ENCODE measurements around the gene TENM4. TPM values are rescaled to one million over a fixed set of nuclear protein-coding genes. Genes with fewer than 3 reads are reported as not detected.

The TENM4 gene
- total RNA-seq, 2 donors from 2014 or later: 2.6 to 6.8 TPM

DNA sequence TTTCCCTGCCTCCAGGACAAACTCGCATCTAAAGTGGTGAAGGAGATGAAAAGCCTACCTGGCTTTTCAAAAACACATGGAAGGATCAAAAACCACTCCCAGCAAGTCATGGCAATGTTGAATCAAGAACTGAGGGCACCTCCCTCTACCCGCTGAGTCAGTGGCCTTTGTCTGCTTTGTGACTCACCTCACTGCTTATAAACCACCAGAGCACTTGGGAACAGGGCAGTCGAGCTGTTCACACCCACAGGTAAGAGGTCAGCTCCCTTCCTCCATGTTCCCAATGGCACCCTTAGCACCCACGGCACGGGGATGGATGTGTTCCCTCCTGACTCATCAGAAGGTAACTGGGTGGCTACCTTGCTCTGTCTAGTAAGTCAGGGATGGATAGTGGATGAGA lies 21.7 kb downstream of the TENM4 start:
- H3K36me3 ChIP-seq: no peaks in the 10 kb centered on the region
- H3K4me1 ChIP-seq (replicated peaks): no peaks in the 10 kb centered on the region

DNA sequence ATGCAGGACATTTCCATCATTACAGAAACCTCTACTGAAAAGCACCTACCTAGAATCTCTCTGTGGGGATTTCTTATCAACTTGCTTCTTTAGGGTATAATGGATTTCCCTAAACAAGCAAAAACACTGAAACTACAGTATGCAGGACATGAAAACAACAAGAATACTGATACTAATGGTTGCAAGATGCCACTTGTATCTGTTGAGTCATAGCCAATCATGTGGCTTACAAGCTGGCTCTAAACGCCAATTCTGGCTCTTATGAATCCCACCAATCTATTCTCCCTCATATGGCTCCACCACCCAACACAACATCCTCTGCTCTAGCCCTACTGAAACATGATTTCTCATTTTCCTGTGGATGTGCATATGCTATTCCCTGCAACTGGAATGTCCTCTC lies 22.6 kb downstream of the TENM4 start:
- Histone ChIP-seq H3K27ac (no peak overlapping the region), H3K27me3 (replicated peaks; ENCODE audit: insufficient read depth) (no peaks in the 10 kb centered on the region), H3K9me3 (no peaks in the 10 kb centered on the region), H3K4me1 (replicated peaks) (no peaks in the 10 kb centered on the region), H3K4me3 (no peak overlapping the region), H3K36me3 (no peaks in the 10 kb centered on the region)
- no peak for TF ChIP-seq POLR2AphosphoS5 (IDR thresholded peaks at IDR 0.05)
- no peak for TF ChIP-seq POLR2A (IDR thresholded peaks at IDR 0.05)
- TF ChIP-seq, protein P1, sequence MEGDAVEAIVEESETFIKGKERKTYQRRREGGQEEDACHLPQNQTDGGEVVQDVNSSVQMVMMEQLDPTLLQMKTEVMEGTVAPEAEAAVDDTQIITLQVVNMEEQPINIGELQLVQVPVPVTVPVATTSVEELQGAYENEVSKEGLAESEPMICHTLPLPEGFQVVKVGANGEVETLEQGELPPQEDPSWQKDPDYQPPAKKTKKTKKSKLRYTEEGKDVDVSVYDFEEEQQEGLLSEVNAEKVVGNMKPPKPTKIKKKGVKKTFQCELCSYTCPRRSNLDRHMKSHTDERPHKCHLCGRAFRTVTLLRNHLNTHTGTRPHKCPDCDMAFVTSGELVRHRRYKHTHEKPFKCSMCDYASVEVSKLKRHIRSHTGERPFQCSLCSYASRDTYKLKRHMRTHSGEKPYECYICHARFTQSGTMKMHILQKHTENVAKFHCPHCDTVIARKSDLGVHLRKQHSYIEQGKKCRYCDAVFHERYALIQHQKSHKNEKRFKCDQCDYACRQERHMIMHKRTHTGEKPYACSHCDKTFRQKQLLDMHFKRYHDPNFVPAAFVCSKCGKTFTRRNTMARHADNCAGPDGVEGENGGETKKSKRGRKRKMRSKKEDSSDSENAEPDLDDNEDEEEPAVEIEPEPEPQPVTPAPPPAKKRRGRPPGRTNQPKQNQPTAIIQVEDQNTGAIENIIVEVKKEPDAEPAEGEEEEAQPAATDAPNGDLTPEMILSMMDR (IDR thresholded peaks at IDR 0.05): no peak
- DNase-seq (ENCODE audit: low spot score): no peak
- WGBS: 84% methylated on average over 1 of the region's 1 CpG
- intact Hi-C loops (cut with DNase I): no loop called here

More for the DNA sequence above, 21.7 kb downstream of the TENM4 start:
- Histone ChIP-seq H3K9me3 (no peaks in the 10 kb centered on the region), H3K27me3 (replicated peaks; ENCODE audit: insufficient read depth) (no peaks in the 10 kb centered on the region), H3K4me3 (no peak overlapping the region), H3K27ac (no peak overlapping the region)
- TF ChIP-seq POLR2A (IDR thresholded peaks at IDR 0.05) (no peak), POLR2AphosphoS5 (IDR thresholded peaks at IDR 0.05) (no peak)
- WGBS: 66% methylated on average over 5 of the region's 5 CpGs
- intact Hi-C loops (cut with DNase I): no loop called here
- no peak for DNase-seq (ENCODE audit: low spot score)

DNA sequence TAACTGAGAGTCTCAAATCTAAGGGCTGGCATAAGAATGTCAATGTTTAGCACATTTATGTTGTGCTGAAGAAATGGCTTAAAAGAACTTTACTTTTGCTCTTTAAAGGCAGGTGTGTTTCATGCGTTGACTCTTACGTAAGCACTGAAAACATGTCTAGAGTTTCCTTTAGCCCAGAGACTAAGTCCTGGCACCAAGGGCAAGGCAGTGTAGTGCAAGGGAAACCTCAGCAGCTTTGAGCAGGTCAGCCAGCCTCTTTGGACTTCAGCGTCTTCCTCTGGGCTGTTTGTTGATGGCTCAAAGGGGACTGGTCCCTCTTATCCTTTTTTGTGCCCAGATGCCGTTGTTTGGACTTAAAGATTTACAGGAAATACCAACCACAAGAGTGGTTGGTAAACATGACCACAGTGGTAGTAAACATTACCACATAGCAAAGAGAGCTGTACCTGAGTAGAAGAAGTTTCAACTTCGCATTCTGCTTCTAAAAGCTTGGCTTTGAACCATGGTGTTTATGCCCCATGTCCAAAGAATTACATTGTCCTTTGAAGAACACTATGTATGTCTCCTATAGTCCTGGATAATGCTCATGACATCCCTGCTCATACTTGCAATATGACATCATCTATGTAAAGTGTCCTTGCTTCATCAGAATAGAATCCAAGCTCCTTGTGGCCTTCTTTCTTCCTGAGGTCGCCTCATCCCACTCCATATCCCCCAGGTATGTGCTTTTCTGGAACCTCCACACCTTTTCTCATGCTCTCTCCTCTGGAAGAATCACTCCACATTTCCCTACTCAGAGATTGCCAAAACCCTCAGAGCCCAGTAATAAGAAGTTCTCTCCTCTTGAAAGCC lies 23.5 kb downstream of the TENM4 start:
- Histone ChIP-seq H3K4me1 (replicated peaks) (no peaks in the 10 kb centered on the region), H3K27ac (no peak overlapping the region), H3K36me3 (no peaks in the 10 kb centered on the region), H3K27me3 (replicated peaks; ENCODE audit: insufficient read depth) (no peaks in the 10 kb centered on the region), H3K4me3 (no peak overlapping the region), H3K9me3 (no peaks in the 10 kb centered on the region)
- TF ChIP-seq POLR2A (IDR thresholded peaks at IDR 0.05) (no peak), POLR2AphosphoS5 (IDR thresholded peaks at IDR 0.05) (no peak)
- TF ChIP-seq, protein P1 (IDR thresholded peaks at IDR 0.05): no peak
- 89% methylated on average over 6 of the region's 6 CpGs for WGBS
- DNase-seq (ENCODE audit: low spot score): no peak
- intact Hi-C loops (cut with DNase I): no loop called here

DNA sequence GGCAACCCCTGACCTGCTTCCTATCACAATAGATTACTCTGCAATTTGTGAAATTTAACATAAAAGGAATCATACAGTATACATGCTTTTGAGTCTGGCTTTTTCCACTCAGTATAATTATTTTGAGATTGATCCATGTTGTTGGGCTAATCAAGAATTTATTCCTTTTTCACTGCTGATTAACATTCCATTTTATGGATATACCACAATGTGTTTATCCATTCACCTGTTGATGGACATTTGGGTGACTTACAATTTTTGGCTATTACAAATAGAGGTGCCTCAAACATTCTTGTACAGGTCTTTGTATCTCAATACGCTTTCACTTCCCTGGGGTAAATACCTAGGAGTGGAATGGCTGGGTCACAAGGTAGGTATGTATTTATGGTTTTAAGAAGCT lies 24.9 kb downstream of the TENM4 start:
- H3K4me1 ChIP-seq (replicated peaks): no peaks in the 10 kb centered on the region

DNA sequence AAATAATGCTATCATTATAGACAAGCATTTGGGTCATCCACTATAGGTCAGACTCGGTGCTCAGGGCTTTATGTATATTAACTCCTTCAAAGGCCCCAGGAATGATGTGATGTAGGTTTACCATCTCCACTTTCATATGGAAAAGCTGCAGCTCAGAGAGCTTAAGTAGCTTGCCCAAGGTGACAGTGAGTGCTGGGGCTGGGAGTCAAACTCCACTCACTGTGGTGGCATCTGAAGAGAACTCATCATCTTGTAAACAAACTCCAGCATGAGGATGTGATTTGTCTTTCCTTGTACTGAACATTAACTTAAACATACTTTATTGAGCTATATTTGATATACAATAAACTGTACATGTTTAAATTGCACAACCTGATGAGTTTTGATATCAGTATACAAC lies 25.4 kb downstream of the TENM4 start:
- 84% methylated on average over 1 of the region's 1 CpG for WGBS
- DNase-seq (ENCODE audit: low spot score): no peak
- H3K36me3 ChIP-seq: no peaks in the 10 kb centered on the region
- H3K27ac ChIP-seq: no peak overlapping the region
- intact Hi-C loops (cut with DNase I): no loop called here
- H3K4me3 ChIP-seq: no peak overlapping the region
- H3K27me3 ChIP-seq (replicated peaks; ENCODE audit: insufficient read depth): no peaks in the 10 kb centered on the region
- H3K9me3 ChIP-seq: no peaks in the 10 kb centered on the region
- H3K4me1 ChIP-seq (replicated peaks): no peaks in the 10 kb centered on the region
- no peak for TF ChIP-seq POLR2AphosphoS5 (IDR thresholded peaks at IDR 0.05)
- no peak for TF ChIP-seq POLR2A (IDR thresholded peaks at IDR 0.05)
- TF ChIP-seq, protein P1 (IDR thresholded peaks at IDR 0.05): no peak

More for the DNA sequence above, 24.9 kb downstream of the TENM4 start:
- TF ChIP-seq POLR2A (IDR thresholded peaks at IDR 0.05) (no peak), POLR2AphosphoS5 (IDR thresholded peaks at IDR 0.05) (no peak)
- TF ChIP-seq, protein P1 (IDR thresholded peaks at IDR 0.05): no peak
- Histone ChIP-seq H3K36me3 (no peaks in the 10 kb centered on the region), H3K4me3 (no peak overlapping the region), H3K27me3 (replicated peaks; ENCODE audit: insufficient read depth) (no peaks in the 10 kb centered on the region), H3K9me3 (no peaks in the 10 kb centered on the region), H3K27ac (no peak overlapping the region)
- DNase-seq (ENCODE audit: low spot score): no peak
- WGBS: 97% methylated on average over 1 of the region's 1 CpG
- intact Hi-C loops (cut with DNase I): no loop called here
